SIG-M5 (cell line): ENCODE measurements around the gene C19orf85.
A peak's percentile ranks its signal among the peaks of the same experiment; 100 is the strongest.
"Not testable (repeated sequence)": the region's sequence is repeated elsewhere in the genome, so short reads cannot be mapped to it uniquely, and the experiment has no call there.

Experiments
- DNase-seq: peaks from one replicate; lab custom pipeline; 2025; lab: John Stamatoyannopoulos, UW

C19orf85 gene

DNA sequence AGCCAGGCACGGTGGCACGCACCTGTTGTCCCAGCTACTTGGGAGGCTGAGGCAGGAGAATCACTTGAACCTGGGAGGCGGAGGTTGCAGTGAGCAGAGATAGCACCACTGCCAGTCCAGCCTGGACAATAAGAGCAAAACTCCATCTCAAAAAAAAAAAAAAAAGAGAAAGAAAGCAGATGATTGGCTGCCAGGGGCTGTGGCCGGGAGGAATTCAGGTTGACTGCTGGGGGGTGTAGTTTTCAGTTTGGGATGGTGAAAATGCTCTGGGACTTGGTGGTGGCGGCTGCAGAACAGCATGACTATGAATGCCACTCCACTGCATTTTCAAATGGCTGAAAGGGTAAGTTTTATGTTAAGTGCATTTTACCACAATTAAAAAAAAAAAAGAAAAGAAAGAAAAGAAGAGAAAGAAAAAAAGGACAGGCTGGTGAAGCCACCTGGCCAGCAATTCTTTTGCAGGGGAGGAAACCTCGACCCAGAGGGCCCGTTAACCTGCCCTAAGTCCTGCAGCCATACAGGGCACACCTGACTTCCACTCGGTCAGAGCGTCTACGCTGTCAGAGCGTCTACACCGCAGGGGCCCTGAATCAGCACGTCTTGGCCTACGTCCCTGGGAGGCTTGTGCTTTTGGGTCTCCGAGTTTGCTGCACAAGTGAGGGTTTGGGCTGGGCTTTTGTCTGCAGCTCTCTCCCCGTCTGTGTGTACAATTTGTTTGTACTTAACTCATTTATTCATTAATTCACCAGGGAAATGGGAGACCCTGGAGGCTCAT, 6.7 kb downstream of the C19orf85 start:
- no peak for DNase-seq

DNA sequence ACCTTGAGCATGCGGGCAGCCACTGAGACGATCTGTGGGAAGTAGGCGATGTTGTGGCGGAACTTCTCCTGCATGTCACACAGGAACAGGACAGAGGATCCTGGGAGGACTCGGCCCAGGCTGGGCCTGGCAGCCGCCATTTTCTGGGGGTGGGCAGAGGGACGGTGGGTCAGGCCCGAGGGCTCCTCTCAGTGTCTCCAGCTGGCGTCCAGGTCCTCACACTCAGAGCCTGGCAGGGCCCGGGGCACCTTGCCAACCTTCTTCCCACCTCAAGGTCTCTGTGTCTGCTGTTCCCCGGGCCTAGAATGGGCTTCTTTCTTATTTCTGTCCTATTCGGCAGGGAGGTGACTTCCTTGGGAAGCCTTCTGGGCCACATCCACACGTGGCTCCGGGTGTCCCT, 8.2 kb downstream of the C19orf85 start:
- DNase-seq = no peak

DNA sequence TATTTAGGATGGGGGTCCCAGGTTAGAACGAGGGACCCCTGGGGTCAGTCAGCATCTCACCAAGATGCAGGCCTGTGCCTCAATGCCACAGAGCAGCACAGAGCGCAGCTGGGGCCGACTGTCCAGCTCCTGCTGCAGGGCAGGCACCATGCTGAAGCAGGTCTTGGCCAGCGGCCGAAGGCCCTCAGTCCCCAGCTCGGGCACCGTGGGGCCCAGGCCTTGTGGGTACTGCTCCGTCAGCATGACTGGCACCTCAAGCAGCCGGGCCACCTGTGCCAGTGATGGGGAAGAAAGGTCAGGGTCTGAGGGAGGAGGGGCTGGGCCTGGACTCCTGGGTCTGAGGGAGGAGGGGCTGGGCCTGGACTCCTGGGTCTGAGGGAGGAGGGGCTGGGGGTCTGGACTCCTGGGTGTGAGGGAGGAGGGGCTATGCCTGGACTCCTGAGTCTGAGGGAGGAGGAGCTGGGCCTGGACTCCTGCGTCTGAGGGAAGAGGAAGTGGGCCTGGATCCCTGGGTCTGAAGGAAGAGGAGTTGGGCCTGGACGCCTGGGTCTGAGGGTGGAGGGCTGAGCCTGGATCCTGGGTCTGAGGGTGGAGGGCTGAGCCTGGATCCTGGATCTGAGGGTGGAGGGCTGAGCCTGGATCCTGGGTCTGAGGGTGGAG, 8.8 kb downstream of the C19orf85 start:
- no peak for DNase-seq

DNA sequence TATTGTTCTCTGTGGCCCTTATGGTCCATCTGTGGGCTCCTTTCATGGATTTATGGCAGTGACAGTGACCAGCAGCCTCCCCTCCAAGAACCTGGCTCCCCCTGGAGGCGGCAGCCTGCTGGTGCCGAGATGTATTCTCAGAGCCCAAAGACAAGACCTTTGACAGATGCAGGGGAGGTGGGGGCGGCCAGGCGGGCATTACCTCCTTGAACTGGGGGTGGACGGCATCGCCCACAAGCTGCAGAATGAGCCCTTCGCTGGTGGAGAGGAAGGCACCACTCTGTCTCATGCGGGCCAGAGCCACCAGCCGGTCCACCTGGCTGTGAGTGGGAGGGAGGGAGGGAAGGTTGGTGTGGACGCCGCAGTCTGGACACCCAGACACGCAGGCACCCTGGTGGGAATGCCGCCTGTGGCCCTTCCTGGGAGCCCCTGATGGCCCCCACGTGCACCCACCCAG, 9.7 kb downstream of the C19orf85 start:
- DNase-seq = no peak

DNA sequence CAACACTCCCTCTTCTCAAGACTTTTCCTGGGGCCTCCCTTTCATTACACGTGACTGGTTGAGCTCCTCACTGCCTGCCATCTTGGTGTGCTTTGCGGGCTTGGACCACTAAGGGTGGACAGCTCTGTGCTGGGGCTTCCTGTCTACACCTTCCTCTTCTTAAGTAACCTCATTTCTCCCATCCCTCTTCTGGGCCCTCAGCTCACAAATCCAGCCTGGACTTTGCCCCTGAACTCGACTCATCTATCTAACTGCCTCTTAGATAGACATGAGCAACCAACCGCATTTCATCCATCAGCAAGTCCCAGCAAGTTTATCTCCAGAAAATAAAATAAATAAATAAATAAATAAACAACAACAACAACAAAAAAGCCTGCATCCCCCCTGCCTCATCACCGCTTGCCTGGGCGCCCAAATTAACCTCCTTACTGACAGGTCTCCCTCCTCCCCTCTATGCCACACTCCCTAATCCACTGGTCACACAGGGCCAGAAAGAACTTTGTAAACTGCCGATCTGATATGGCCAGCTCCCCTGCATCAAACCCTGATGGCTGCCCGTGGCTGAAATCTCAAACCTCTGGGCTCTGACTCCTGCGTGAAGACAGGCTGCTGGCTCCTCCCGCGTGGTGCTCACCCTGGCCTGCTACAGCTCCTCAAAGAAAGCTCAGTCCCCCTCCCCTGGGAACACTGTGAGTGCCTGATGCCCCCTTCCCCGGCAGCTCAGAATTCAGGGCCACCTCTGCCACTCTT, 10.9 kb downstream of the C19orf85 start:
- no peak for DNase-seq

DNA sequence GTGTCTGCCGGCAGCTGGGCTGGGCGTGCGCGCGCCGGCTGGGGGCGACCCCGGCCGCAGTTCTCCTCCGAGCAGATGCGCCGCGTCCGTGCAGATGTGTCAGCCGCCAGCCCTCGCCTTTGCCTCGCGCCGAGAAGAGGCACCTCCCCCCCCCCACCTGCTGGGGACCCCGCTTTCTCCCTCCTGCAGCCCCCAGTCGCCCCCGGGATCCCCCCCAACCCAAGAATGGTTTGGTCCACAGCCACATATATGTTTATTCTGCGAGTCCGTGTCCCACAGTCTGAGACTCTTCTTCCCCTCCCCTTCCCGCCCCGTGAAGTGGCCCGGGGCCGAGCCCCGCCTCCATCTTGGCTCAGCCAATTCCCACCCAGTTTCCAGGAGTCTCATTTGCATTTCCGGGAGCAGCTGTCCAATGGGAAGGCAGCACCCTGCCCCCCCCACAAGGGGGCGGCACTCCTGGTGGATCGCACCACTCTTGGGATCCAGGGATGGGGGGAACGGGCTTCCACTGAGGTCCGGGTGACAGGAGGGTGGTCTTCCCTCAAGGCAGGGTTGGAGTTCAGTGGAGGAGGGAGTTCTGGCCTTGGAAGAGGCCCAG, 11.7 kb downstream of the C19orf85 start:
- no peak for DNase-seq

DNA sequence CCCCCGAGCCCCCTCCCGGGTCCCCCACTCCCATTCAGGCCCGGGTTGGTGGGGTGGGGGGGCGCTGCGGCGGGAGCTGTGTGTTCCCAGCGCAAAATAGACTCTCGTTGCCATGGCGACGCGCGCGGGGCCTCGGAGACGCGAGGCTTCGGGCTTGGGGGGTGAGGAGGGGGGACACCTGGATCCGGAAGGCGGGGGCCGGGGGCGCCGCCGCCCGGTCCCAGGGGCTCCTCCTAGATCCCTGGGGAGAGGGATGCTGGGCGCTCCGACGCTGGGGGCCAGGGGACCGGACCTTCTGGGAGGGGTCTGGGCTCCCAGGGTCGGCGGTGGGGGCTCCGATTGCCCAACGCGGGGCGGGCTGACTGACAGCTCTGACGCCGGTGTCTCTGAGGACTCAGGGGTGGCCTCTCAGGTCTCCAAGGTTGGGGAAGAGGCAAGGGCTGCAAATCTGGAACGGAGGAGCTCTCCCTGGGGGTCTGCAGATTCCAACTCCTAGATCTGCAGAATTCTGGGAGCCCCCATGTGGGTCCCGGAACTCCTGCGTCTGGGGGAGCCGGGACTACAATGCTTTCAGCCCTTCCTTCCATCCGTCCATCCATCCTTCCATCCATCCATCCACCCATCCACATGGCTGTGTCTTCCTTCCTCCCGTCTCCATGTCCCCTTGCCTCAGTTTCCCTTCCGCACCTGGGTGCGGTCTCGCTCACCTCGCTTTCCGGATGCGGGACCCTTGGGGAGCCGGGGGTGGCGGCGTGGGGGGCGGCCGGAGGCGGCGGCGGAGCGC, 12.4 kb downstream of the C19orf85 start:
- no peak for DNase-seq

DNA sequence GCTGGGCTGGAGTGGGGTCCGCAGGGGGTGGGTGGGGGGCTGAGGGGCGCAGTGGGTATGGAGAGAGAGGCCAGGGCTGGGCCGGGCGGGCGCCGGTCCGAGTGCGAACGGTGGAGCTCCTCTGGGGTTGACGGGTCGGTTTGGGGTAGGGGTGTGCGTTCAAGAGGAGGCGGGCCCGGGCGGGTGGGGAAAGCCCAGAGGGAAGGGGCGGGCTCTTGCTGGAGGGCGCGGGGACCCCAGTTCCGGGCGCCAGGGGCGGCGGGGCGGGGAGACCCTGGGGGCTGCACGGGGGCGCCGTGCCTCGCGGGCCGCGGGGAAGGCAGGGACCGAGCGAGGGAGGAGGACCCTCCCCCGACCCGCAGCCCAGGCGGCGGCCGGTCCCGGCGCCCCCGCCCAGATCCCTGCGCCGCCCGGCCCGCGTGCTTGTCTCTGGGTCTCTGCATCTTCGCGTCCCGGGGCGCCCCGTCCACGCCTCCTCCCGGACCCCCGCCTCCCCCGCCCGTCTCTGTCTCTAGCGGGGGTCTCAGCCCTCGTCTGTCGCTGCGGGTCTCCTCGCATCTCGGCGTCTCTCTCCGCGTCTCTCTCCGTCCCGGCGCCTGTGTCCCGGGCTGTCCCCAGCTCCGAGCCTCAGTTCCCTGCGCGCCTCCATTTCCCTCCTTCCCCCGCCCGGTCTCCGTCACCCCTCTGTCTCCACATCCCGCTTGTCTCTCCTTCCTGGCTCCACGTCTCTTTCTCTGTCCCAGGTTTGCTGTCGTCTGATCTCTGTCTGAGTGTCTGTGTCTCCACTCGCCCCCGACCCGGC, 13.2 kb downstream of the C19orf85 start:
- no peak for DNase-seq

DNA sequence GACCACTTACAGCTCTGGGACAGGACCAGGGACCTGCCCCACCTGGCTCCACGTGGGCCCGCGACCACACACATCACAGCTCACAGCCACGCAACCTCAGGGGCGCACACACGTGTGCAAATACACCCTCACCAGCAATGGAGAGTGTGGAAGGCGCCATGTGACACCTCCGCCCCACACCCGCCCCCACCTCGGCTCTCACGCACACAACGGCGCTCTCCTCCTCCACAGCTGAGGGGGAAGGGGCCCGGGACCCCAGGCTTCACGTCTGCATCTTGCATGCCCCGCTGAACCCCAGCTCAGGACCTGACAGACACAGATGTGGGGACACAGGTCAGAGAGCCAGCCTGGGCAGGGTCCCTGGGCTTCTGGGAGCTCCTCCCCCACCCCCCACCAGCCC, 15.1 kb downstream of the C19orf85 start:
- DNase-seq = no peak

DNA sequence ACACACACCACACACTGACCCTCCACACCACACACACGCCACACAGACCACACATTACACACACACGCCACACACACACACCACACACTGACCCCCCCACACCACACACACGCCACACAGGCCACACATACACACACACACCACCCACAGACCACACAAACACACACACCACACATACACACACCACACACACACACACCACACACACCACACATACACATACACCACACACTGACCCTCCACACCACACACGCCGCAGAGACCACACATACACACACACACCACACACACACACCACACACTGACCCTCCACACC, 16.4 kb downstream of the C19orf85 start:
- not testable (repeated sequence) for DNase-seq

DNA sequence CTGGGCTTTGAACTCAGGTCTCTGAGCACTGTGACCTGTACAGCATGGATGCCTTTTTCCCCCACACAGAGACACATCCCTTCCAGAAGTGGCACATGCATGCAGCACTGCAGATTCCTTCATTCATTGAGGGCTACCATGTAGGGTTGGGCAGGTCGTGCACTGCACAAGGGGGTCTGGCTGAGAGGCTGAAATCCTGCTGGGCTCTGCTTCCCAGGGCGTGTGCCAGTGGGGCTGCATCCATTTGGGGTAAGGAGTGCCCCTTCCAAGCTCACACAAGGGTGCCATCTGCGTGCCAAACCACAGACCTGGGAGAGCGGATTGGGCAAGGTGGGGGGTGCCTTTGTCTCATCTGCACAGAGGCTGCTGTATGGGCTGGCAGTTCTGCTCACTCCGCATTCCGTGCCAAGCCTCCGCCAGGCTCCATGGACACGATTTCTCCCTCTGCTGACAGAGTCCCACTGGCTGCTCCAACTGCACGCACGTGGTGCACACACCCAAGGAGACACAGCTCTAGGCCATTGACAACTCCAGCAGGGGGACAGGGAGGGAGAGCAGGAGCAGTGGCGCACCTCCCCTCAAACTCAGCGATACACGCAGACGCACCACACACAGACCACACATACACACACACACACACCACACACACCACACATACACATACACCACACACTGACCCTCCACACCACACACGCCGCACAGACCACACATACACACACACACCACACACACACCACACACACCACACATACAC, 17.0 kb downstream of the C19orf85 start:
- no peak for DNase-seq

DNA sequence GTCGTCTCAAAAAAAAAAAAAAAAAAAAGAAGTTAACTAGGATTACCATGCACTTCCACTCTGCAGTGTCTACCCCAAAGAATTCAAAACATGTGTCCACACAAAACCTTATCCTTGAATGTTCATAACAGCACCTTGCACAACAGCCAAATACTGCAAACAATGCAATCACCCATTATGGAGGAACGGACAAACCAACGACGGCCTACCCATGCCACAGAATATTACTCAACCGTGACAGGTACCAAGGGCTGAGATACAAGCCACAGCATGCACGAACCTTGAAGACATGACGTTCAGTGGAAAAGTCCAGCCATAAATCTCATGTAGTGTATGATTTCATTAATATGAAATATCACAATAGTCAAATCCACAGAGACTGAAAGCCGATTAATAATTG, 18.5 kb downstream of the C19orf85 start:
- no peak for DNase-seq

DNA sequence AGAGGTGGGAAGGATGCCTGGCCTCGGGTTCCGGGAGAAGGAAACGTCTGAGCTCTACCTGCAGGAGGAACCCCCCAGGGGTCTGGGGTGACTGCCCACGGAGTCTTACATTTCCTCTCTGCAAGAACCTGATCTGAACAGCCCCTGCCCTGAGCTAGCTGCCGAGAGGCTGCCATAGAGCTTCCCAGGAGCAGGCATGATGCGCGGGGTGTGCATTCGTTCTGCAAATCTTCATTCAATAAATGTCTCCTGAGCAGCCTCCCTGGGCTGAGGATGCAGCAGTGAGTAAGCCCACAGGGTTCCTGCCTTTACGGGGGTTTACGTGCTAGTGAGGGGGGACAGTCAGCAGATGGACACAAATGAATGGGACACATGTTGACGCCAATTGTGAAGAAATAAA, 19.9 kb downstream of the C19orf85 start:
- DNase-seq = no peak

DNA sequence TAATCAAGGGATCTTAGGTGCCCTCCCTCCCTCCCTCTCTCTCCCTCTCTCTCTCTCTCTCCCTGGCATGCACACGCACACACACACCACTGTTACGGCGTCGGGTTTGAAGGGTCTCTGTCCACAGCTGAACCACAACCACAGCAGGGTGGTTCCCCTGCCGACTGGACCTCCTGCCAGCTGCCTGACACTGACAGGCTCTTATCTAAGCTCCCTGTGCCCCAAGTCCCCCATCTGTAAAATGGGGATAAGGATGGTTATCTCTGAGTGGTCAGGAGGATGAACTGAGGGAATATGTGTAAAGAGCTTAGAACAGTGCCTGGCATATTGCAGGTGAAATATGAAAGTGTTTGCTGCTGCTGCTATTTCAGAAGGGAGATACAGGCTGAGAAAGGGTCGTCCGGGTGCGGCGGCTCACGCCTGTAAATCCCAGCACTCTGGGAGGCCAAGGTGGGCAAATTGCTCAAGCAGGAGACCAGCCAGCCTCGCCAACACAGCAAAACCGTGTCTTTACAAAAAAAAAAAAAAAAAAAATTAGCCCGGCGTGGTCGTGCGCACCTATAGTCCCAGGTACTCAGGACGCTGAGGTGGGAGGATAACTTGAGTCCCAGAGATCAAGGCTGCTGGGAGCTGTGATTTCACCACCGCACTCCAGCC, 20.6 kb downstream of the C19orf85 start:
- DNase-seq = no peak

DNA sequence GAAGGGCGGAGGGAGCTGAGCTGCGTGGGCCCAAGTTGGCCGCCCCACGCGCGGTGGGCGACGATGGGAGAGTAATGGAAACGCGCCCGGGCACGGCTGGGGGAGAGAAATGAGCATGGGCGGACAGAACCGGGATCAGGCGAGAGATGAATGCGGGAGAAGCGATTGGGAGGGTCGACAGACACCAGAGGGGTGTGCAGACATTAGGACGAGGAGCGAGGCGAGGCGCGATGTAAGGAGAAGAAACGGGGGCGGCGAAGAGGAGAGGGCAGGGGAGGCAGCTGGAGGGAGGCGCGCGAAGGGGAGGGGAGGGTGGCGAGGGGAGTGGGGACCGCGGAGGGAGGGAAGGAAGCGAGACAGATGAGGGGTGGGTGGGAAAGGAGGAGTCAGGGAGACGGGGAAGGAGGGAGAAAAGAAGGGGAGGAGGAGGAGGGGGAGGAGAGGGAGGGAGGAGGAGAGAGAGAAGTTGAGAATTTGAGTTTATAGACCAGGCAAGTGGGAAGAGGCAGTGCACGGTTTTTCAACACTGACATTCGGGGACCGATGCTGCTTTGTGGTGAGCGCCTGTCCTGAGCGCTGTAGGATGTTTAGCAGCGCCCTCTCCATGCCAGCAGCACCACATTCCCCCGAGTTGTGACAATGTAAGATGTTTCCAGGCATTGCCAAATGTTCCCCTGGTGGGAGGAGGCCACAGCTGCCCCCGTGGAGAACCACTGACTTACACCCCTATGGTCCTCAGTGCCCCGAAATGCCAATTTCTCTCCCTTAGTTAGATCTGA, 21.3 kb downstream of the C19orf85 start, which contains the start of gene SHISA7:
TSS of gene SHISA7 (minus strand) at position 256 of the 779 bp plus-strand sequence. CDS start 437 bp downstream, outside the sequence.
- no peak for DNase-seq

DNA sequence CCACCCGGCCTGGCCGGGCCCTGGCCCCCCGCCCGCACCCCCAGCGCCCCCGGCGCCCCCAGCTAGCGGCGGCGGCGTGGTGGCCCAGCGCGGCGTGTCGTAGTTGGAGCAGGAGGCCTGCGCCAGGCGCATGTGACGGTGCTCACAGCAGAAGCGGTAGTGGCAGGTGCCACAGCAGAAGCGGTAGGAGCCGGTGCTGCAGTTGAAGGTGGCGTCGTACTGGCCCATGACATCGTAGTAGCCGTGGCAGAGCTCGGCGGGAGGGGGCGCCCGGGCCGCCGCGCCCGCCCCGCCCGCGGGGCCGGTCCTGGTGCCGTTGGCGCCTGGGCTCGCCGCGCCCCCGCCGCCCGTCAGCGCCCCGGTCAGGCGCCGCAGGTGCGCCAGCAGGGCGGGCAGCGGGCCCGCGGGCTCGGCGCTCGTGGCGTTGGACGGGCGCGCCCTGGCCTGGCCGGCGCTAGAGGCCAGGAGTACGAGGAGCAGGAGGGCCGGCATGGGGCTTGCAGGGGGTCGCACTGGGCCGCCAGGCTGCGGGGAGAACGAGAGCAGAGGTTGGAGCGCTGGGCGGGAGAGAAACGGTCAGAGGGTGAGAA, 22.1 kb downstream of the C19orf85 start:
- DNase-seq = no peak

DNA sequence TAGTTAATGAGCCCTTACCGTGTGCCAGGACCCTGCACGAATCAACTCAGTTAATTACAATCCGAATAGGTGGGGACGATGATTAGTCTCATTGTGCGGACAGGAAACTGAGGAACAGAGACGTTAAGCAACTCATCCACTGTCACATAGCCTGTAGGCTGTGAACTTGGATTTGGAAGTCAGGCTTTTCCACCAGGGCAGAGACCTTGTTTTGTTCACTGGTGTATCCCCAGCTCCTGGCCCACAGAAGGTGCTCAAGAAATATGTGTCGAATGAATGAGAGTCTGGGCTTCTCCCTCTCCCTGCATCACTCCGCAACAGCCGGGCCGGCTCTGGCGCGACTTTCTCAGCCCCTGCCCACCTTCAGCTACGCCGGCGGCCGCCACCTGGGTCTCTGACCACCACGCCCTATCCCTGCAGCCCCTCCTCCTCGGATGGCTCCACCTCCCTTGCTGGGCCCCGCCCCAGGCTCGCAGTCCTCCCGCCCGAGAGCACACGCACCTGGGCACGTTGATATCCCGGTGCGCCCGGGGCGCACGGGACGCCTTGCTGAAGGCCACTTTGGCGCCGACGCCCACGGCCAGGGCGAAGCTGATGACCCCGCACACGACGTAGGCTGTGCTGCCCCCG, 22.7 kb downstream of the C19orf85 start:
- DNase-seq = no peak

DNA sequence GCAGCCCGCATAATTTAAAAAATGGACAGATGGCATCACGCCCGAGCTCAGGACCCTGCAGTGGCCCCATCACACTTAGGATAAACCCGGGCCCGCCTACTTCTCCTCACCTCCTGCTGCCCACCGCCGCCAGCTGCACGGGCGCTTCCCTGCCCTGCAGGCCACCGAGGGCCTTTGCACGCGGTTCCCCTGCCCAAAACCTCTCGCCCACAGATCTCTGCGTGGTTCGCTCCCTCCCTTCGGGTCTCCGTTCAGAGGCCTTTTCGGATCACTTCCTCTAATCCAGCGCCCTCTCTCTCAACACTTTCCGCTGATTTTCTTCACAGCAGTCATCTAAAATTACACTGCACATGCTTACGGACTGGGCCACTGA, 23.2 kb downstream of the C19orf85 start:
- peak; percentile 32 for DNase-seq
